ENCODE data around the gene ZNF544.
"Not testable (repeated sequence)": the region's sequence is repeated elsewhere in the genome, so short reads cannot be mapped to it uniquely, and the experiment has no call there.

The ZNF544 gene

GRCh38 chr19:58305932-58306323 lies 77.2 kb downstream of the ZNF544 start:
- FAIRE-seq: no peak

GRCh38 chr19:58307736-58308135 lies 79.0 kb downstream of the ZNF544 start:
- FAIRE-seq: no peak

GRCh38 chr19:58310685-58311084 lies 82.0 kb downstream of the ZNF544 start:
- not testable (repeated sequence) for FAIRE-seq

DNA sequence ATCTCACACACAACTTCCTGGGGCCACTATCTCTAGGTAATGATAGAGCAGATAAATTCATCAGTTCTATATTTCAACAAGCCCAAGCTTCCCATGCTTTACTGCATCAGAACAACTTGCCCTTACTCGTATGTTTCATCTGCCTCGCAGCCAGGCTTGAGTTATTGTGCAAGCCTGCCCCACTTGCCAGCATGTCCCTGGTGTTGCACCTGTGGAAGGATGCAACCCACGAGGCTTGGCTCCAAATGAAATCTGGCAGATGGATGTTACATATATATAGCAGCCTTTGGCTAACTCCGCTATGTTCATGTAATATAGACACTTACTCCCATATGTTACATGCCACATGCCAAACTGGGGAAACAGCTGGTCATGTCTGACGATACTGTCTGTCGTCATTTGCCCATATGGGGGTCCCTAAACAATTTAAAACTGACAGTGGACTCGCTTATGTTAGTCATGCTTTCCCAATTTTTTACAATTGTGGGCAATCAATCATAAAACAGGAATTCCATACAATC lies 82.7 kb downstream of the ZNF544 start:
- no peak for FAIRE-seq

Data from A204.1 (cell line).